WI38 (cell line): ENCODE results near the gene CDK4.

Experiments
- H3K4me3 ChIP-seq: 2 replicates; pipeline ENCODE4 v1.5.1; 2011; ENCODE audit warnings: low read depth, mild to moderate bottlenecking, control low read depth, low read length
- TF ChIP-seq, protein P1 (sequence below): IDR thresholded peaks from 2 replicates; pipeline ENCODE4 v1.5.1; 2012; ENCODE audit warnings: low read depth, mild to moderate bottlenecking, control low read depth, low read length

The CDK4 gene

DNA sequence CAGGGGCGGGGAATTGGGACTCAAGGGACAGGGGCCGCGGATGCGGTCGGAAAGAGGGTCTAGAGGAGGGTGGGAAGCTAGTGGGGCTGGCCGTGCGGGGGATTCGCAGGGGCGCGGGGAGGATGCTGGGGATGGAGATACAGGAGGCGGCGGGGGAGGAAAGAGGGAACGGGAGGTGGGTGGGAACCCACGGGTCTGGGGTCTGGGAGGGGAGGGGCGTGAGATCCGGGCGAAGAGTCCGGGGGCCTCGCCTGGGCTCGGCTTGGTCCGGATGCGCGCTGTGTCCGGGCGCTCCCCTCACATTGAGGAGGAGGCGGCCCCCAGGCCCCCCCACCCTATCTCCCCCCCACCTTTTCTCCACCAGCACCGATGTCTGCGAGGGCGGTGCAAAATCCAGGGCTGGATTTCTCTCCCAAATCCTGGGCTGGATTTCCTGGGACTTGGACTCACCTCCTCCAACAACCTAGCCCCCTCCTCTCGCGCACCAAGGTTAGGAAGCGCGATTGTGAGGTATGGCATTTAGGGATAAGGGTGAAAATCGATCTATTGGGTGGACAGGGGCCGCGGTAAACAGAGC is 13.4 kb downstream of the CDK4 start, which contains the start of gene AGAP2:
Gene AGAP2 (minus strand): TSS at position 82 of the 577 bp plus-strand sequence. CDS start 496 bp downstream, outside the sequence.
- TF ChIP-seq, protein P1, sequence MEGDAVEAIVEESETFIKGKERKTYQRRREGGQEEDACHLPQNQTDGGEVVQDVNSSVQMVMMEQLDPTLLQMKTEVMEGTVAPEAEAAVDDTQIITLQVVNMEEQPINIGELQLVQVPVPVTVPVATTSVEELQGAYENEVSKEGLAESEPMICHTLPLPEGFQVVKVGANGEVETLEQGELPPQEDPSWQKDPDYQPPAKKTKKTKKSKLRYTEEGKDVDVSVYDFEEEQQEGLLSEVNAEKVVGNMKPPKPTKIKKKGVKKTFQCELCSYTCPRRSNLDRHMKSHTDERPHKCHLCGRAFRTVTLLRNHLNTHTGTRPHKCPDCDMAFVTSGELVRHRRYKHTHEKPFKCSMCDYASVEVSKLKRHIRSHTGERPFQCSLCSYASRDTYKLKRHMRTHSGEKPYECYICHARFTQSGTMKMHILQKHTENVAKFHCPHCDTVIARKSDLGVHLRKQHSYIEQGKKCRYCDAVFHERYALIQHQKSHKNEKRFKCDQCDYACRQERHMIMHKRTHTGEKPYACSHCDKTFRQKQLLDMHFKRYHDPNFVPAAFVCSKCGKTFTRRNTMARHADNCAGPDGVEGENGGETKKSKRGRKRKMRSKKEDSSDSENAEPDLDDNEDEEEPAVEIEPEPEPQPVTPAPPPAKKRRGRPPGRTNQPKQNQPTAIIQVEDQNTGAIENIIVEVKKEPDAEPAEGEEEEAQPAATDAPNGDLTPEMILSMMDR, result no peak
- H3K4me3 ChIP-seq, result peak within 1 kb of the TSS; percentile 27

DNA sequence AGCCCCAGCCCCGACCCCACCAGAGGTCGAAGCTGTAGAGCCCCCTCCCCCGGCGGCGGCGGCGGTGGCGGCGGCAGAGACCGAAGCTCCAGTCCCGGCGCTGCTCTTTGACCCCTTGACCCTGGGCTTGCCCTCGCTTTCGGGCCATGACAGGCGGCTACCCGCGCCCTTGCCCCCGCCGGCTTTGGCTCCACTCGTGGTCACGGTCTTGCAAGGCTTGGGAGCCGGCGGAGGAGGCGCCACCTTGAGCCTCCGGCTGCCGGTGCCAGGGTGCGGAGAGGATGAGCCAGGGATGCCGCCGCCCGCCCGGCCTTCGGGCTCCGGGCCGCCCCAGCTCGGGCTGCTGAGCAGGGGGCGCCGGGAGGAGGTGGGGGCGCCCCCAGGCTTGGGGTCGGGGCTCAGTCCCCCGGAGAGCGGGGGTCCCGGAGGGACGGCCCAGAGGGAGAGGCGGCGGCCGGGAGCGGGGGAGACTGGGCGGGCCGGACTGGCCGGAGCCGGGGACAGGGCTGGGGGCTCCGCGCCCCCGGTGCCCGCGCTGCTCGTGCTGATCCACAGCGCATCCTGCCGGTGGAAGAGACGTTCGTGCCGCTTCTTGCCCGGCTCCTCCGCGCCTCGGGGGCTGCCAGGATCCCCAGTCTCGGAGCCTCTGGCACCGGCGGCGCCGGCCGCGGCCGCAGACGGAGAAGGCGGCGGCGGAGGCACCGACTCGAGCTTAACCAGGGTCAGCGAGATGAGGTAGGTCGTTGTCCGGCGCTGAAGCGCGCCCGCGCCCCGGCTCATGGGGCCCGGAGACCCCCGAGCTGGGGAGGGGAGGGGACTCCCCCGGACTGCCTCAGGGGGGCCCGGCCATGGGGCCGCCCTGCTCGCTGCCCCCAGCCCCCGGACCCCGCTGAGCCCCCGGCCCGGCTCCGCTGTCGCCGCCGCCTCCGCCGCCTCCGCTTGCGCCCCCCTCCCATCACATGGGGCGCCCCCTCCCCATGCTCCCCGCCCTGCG is 14.3 kb downstream of the CDK4 start:
- peak overlapping the region; percentile 27 for H3K4me3 ChIP-seq
- TF ChIP-seq, protein P1, result no peak

DNA sequence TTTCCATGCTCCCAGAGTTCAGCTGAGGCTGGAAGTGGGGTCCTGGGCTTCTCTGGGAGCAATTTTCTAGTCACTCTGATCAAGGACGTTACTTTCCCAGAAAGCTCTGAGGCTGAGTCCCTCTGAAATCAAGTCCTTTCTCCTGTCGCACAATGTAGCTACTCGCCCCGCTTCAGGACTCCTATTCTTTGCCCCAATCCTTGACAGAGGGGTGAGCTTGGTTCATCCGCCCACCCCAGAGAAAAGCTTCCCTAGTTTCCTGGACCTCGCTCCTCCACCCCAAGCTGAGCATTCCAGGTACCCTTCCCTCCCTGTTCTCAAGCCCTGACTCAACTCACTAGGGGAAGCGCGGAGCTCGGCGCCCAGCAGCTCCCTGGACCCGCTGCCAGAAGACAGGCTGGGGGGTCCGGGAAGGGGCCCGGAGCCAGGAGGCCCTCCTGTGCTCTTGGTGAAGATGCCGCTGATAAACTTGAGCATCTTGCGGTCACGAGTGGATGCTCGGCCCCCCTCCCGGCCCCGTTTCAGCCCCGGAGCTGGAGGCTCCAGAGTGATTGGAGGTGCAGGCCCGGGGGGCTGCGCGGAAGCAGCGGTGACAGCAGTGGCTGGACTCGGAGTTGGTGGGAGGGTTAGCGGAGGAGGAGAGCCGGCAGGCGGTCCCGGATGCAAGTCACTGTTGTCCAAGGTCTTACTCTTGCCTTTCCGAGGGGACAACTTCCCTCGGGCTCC is 15.2 kb downstream of the CDK4 start:
- H3K4me3 ChIP-seq, result no peak overlapping the region
- TF ChIP-seq, protein P1, result no peak

DNA sequence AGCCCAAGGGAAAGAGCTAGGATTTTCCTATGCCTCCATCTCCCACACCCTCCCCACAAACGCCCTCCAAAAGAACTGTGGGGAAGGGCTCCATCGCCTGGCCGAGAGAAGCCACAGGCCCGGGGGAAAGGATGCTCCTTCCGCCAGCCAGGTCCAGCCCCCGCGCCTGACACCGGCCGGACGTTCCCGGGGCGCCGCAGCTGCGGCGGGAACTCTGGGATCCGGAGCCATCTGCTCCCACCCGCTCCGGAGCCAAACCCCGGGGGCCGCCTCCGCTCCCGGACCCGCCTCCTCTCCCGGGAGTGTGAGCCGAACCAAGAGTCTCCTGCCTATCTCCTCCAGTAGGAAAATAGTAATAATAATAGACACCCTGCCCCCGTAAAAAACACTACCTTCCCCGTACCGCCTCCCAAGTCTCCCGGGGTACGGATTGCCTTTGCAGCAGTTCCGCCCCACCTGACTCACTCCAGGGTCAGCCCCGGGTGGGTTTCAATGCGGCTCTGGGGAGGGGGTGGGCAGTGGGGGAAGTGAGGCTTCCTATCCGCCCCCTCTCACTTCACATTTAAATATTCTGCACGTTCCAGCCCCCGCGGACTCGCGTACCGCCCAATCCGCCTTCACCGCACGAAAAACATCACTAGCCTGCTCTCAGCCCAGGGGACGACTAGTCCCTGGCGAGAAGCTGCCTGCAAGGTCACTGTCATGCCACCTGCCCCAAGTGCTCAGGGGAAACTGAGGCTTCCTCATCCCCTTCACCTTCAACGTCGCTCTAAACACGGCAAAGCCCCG is 16.0 kb downstream of the CDK4 start:
- TF ChIP-seq, protein P1, result peak; percentile 32; the same call in 1 of the 2 replicates

DNA sequence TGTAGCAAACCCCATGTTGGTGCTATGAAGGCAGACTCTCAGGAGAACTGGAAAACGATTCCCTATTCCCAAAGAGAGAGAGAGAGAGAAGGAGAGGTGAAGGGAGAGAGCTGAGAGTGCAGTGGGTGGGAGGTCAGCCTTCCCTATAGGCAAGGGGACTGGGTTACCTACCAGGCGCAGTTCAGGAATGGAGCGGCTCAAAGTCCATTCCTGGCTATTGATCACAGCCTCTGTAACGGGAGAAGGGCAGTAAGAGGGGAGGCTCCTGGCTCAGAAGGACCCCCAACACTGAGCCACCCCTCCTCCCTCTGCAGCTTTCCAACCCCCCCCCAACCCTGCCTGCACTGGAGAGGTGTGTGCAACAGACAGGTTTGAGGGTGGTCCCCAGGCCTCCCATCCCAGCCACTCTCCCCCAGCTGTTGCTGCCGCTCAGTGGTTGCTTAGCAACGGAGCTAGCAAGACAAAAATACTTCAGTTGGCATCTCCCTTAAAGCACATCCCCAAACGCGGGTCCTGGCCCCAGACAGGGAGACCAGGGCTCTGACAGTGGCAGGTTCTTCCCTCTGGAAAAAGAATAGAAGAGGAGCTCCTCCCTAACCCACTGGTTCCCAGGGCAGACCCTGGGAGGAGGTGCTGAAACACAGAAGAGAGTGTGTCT is 16.8 kb downstream of the CDK4 start:
- H3K4me3 ChIP-seq, result no peak overlapping the region
- TF ChIP-seq, protein P1, result no peak

More for the DNA sequence above, 16.0 kb downstream of the CDK4 start:
- peak overlapping the region; percentile 27 for H3K4me3 ChIP-seq

DNA sequence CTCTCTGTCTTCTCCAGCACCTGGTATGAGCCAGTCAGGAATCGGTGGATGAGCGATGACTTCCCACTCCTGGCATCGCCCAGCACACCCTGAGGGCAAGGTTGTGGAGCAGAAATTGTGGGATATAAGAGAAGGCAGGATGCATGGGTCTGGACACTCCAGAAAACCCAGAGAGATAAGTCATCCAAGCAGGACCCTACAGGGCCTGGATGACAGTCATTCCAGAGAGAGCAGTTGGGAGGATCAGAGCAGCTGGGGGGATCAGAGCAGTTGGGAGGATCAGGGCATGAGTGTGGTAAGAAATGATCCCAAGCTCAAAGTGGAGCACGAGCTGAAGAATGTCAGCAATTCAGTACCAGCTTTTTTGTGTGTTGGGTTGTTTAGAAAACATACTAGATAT is 17.5 kb downstream of the CDK4 start:
- TF ChIP-seq, protein P1, result no peak

More for the DNA sequence above, 17.5 kb downstream of the CDK4 start:
- H3K4me3 ChIP-seq, result no peak overlapping the region
